ENCODE results near the gene PRR16.
A peak's percentile ranks its signal among the peaks of the same experiment; 100 is the strongest.
"Not testable (repeated sequence)": the region's sequence is repeated elsewhere in the genome, so short reads cannot be mapped to it uniquely, and the experiment has no call there.

Gene PRR16

GRCh38 chr5:120682851-120683250, 218.8 kb downstream of the PRR16 start:
- DNase-seq = no peak

- DNase-seq = no peak
Measured at GRCh38 chr5:120683580-120683979, 219.5 kb downstream of the PRR16 start.

GRCh38 chr5:120684213-120684612, 220.1 kb downstream of the PRR16 start:
- no peak for DNase-seq

GRCh38 chr5:120684749-120685415, 220.8 kb downstream of the PRR16 start:
- peak; percentile 33 to 45 for DNase-seq

- DNase-seq = no peak
Measured at GRCh38 chr5:120690621-120691407, 226.7 kb downstream of the PRR16 start.

- no peak for DNase-seq
Measured at GRCh38 chr5:120692325-120692724, 228.2 kb downstream of the PRR16 start.

GRCh38 chr5:120695368-120695880, 231.3 kb downstream of the PRR16 start:
- DNase-seq = no peak

- no peak for DNase-seq
Measured at GRCh38 chr5:120697147-120697546, 233.0 kb downstream of the PRR16 start.

- not testable (repeated sequence) for DNase-seq
Measured at GRCh38 chr5:120697670-120698327, 233.7 kb downstream of the PRR16 start.

GRCh38 chr5:120700653-120701052, 236.6 kb downstream of the PRR16 start:
- not testable (repeated sequence) for DNase-seq

GRCh38 chr5:120702817-120703538, 238.9 kb downstream of the PRR16 start:
- DNase-seq = not testable (repeated sequence)

- DNase-seq = no peak
Measured at GRCh38 chr5:120703918-120704587, 240.0 kb downstream of the PRR16 start.

- DNase-seq = no peak
Measured at GRCh38 chr5:120706877-120707276, 242.8 kb downstream of the PRR16 start.

- DNase-seq = no peak
Measured at GRCh38 chr5:120717381-120717780, 253.3 kb downstream of the PRR16 start.

- no peak for DNase-seq
Measured at GRCh38 chr5:120730214-120730613, 266.1 kb downstream of the PRR16 start.

GRCh38 chr5:120734033-120734432, 269.9 kb downstream of the PRR16 start:
- no peak for DNase-seq

GRCh38 chr5:120735076-120735475, 271.0 kb downstream of the PRR16 start:
- DNase-seq = no peak
